GM12878 (cell line): Measurements from ENCODE around the gene SLC4A8. TPM values are rescaled to one million over a fixed set of nuclear protein-coding genes. Genes with fewer than 3 reads are reported as not detected.
A peak's percentile ranks its signal among the peaks of the same experiment; 100 is the strongest.

Source experiments
- ATF3 ChIP-seq: IDR thresholded peaks from 2 replicates; pipeline ENCODE4 v1.6.1; 2011; ENCODE audit warnings: low read depth, mild to moderate bottlenecking, low read length, moderate library complexity, borderline replicate concordance; ENCODE audit errors: extremely low read depth
- BRCA1 ChIP-seq: IDR thresholded peaks from 2 replicates; pipeline ENCODE4 v1.6.1; 2011; ENCODE audit warnings: low read depth, low read length, improper control_type of control experiment
- CREB1 ChIP-seq: IDR thresholded peaks from 2 replicates; pipeline ENCODE4 v1.6.1; 2012; ENCODE audit warnings: low read depth, mild to moderate bottlenecking, inconsistent platforms
- DPF2 ChIP-seq: fragments of 450-650 bp; IDR thresholded peaks from 2 replicates; pipeline ENCODE4 v1.6.1; 2017; ENCODE audit warnings: mild to moderate bottlenecking
- ETV6 ChIP-seq, 2 experiments: fragments of 450-650 bp in 1 of 2; IDR thresholded peaks in 1 of 2; conservative IDR thresholded peaks in 1 of 2; 2 replicates each; pipeline ENCODE4 v1.6.1; 2014; ENCODE audit warnings: antibody characterized with exemption in 1 of 2, borderline replicate concordance in 1 of 2, low read depth in 1 of 2, mild to moderate bottlenecking in 1 of 2, moderate library complexity in 1 of 2
- GATAD2B ChIP-seq: fragments of 450-650 bp; conservative IDR thresholded peaks from 2 replicates; pipeline ENCODE4 v1.6.1; 2017; ENCODE audit warnings: low read depth, mild to moderate bottlenecking, moderate library complexity
- IRF4 ChIP-seq: IDR thresholded peaks from 2 replicates; pipeline ENCODE4 v1.6.1; 2011; ENCODE audit warnings: low read depth, low read length
- KAT2A ChIP-seq: conservative IDR thresholded peaks from 2 replicates; pipeline ENCODE4 v1.6.1; 2011; ENCODE audit warnings: low read depth, low read length; ENCODE audit not compliant: control insufficient read depth
- LARP7 ChIP-seq: fragments of 450-650 bp; IDR thresholded peaks from 2 replicates; pipeline ENCODE4 v1.6.1; 2017; ENCODE audit warnings: mild to moderate bottlenecking
- MAX ChIP-seq: IDR thresholded peaks from 2 replicates; pipeline ENCODE4 v1.6.1; 2012; ENCODE audit warnings: low read depth, low read length, improper control_type of control experiment
- MTA2 ChIP-seq: fragments of 450-650 bp; IDR thresholded peaks from 2 replicates; pipeline ENCODE4 v1.6.1; 2016; ENCODE audit warnings: low read depth, mild to moderate bottlenecking, moderate library complexity
- MTA3 ChIP-seq: IDR thresholded peaks from 2 replicates; pipeline ENCODE4 v1.6.1; 2012; ENCODE audit warnings: low read length, inconsistent platforms, borderline replicate concordance
- NFIC ChIP-seq: IDR thresholded peaks from 2 replicates; pipeline ENCODE4 v1.6.1; 2012; ENCODE audit warnings: low read depth, mild to moderate bottlenecking, inconsistent platforms, low read length, moderate library complexity
- RELB ChIP-seq: fragments of 450-650 bp; IDR thresholded peaks from 2 replicates; pipeline ENCODE4 v1.6.1; 2017; ENCODE audit warnings: low read depth, mild to moderate bottlenecking, moderate library complexity
- RFX5 ChIP-seq: IDR thresholded peaks from 2 replicates; pipeline ENCODE4 v1.6.1; 2011; ENCODE audit warnings: low read depth, low read length, improper control_type of control experiment
- SPI1 ChIP-seq: IDR thresholded peaks from 2 replicates; pipeline ENCODE4 v1.6.1; 2011; ENCODE audit warnings: low read depth, mild to moderate bottlenecking, low read length, moderate library complexity, borderline replicate concordance; ENCODE audit not compliant: insufficient read depth
- SREBF1 ChIP-seq: IDR thresholded peaks from 2 replicates; pipeline ENCODE4 v1.6.1; 2012; ENCODE audit warnings: mild to moderate bottlenecking, low read length
- TCF7 ChIP-seq: IDR thresholded peaks from 2 replicates; pipeline ENCODE4 v1.6.1; 2014; ENCODE audit warnings: antibody characterized with exemption, borderline replicate concordance
- ZBED1 ChIP-seq: IDR thresholded peaks from 2 replicates; pipeline ENCODE4 v1.6.1; 2016; ENCODE audit warnings: borderline replicate concordance
- polyA plus RNA-seq, 11 experiments: library from polyadenylated mRNA; depleted of rRNA in 4 of 11; unstranded in 6 of 11; stranded (reverse) in 5 of 11; fragments of >200 nt; fragmentation: Nextera tagmentation in 4 of 11; fragmentation: Illumina TruSeq in 1 of 11; extraction: Ambion mirVana in 4 of 11; extraction: Trizol in 1 of 11; gene quantifications; 1 replicate in 1 of 11; 2 replicates in 10 of 11; pipeline versions ENCODE4 v1.2.1 to v1.2.3, GENCODE V29; 2011 to 2016; ENCODE audit warnings: inconsistent platforms in 2 of 11, missing spikeins in 2 of 11, low read depth in 1 of 11
- total RNA-seq, 4 experiments: library from RNA; depleted of rRNA in 3 of 4; stranded (reverse); fragments of >200 nt in 3 of 4; fragmentation: Illumina TruSeq in 1 of 4; extraction: Trizol in 1 of 4; gene quantifications; 2 replicates each; pipeline versions ENCODE4 v1.2.1 to v1.2.3, GENCODE V29; 2013 to 2021
- TF ChIP-seq, protein P1 (sequence below): fragments of 450-650 bp; IDR thresholded peaks from 2 replicates; pipeline ENCODE4 v1.6.1; 2017; ENCODE audit warnings: antibody characterized with exemption, mild to moderate bottlenecking, moderate library complexity
- TF ChIP-seq, protein P2 (sequence below): fragments of 450-650 bp; formaldehyde crosslinking; IDR thresholded peaks from 2 replicates; pipeline ENCODE4 v1.5.0; 2022; ENCODE audit warnings: mild to moderate bottlenecking, missing genetic modification characterization

Gene SLC4A8
- total and polyA plus RNA-seq, 10 of the 15 experiments (the other 5 are each of a cell fraction or from before 2014, with no cell fraction given): 1.4 to 7.7 (median 3.7) TPM

- TF ChIP-seq RELB (peak; percentile 57; the same call in 1 of the 2 replicates), BRCA1 (no peak), SPI1 (no peak), GATAD2B (no peak), MAX (no peak), ZBED1 (no peak), NFIC (peak; percentile 82), CREB1 (no peak), KAT2A (no peak), TCF7 (no peak), ATF3 (no peak), MTA2 (0 out of 2 replicates have a peak, but pooled peaks have one; percentile 16), ETV6 (conservative IDR thresholded peaks at IDR 0.05 in 1 of 2, IDR thresholded peaks at IDR 0.05 in 1 of 2; ENCODE audit: borderline replicate concordance in 1 of 2, low read depth in 1 of 2) (peak in 1 of 2 experiments; percentile 74; a peak in 1 of 4 replicates), SREBF1 (no peak), MTA3 (peak; percentile 63; the same call in 1 of the 2 replicates), IRF4 (peak; percentile 70; the same call in 1 of the 2 replicates), LARP7 (no peak; the same call in 1 of the 2 replicates), DPF2 (0 out of 2 replicates have a peak, but pooled peaks have one; percentile 29), RFX5 (no peak)
- TF ChIP-seq, protein P1, sequence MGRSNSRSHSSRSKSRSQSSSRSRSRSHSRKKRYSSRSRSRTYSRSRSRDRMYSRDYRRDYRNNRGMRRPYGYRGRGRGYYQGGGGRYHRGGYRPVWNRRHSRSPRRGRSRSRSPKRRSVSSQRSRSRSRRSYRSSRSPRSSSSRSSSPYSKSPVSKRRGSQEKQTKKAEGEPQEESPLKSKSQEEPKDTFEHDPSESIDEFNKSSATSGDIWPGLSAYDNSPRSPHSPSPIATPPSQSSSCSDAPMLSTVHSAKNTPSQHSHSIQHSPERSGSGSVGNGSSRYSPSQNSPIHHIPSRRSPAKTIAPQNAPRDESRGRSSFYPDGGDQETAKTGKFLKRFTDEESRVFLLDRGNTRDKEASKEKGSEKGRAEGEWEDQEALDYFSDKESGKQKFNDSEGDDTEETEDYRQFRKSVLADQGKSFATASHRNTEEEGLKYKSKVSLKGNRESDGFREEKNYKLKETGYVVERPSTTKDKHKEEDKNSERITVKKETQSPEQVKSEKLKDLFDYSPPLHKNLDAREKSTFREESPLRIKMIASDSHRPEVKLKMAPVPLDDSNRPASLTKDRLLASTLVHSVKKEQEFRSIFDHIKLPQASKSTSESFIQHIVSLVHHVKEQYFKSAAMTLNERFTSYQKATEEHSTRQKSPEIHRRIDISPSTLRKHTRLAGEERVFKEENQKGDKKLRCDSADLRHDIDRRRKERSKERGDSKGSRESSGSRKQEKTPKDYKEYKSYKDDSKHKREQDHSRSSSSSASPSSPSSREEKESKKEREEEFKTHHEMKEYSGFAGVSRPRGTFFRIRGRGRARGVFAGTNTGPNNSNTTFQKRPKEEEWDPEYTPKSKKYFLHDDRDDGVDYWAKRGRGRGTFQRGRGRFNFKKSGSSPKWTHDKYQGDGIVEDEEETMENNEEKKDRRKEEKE: no peak
- TF ChIP-seq, protein P2, sequence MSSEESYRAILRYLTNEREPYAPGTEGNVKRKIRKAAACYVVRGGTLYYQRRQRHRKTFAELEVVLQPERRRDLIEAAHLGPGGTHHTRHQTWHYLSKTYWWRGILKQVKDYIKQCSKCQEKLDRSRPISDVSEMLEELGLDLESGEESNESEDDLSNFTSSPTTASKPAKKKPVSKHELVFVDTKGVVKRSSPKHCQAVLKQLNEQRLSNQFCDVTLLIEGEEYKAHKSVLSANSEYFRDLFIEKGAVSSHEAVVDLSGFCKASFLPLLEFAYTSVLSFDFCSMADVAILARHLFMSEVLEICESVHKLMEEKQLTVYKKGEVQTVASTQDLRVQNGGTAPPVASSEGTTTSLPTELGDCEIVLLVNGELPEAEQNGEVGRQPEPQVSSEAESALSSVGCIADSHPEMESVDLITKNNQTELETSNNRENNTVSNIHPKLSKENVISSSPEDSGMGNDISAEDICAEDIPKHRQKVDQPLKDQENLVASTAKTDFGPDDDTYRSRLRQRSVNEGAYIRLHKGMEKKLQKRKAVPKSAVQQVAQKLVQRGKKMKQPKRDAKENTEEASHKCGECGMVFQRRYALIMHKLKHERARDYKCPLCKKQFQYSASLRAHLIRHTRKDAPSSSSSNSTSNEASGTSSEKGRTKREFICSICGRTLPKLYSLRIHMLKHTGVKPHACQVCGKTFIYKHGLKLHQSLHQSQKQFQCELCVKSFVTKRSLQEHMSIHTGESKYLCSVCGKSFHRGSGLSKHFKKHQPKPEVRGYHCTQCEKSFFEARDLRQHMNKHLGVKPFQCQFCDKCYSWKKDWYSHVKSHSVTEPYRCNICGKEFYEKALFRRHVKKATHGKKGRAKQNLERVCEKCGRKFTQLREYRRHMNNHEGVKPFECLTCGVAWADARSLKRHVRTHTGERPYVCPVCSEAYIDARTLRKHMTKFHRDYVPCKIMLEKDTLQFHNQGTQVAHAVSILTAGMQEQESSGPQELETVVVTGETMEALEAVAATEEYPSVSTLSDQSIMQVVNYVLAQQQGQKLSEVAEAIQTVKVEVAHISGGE (CRISPR knock-in tag): no peak
Observed at GRCh38 chr12:51395283-51396230, 29.1 kb upstream of the SLC4A8 start (continued).
